GM11168 (cell line): Measurements from ENCODE around the gene TRABD.
"Not testable (repeated sequence)": the region's sequence is repeated elsewhere in the genome, so short reads cannot be mapped to it uniquely, and the experiment has no call there.

ENCODE experiments used
- in situ Hi-C: fragments of 300-500 bp; cut with MboI; formaldehyde crosslinking; loops from one replicate; pipeline ENCODE4 v1.12.0; 2022; ENCODE audit warnings: low sequenced_read_pairs; ENCODE audit not compliant: unreplicated experiment

The TRABD gene

DNA sequence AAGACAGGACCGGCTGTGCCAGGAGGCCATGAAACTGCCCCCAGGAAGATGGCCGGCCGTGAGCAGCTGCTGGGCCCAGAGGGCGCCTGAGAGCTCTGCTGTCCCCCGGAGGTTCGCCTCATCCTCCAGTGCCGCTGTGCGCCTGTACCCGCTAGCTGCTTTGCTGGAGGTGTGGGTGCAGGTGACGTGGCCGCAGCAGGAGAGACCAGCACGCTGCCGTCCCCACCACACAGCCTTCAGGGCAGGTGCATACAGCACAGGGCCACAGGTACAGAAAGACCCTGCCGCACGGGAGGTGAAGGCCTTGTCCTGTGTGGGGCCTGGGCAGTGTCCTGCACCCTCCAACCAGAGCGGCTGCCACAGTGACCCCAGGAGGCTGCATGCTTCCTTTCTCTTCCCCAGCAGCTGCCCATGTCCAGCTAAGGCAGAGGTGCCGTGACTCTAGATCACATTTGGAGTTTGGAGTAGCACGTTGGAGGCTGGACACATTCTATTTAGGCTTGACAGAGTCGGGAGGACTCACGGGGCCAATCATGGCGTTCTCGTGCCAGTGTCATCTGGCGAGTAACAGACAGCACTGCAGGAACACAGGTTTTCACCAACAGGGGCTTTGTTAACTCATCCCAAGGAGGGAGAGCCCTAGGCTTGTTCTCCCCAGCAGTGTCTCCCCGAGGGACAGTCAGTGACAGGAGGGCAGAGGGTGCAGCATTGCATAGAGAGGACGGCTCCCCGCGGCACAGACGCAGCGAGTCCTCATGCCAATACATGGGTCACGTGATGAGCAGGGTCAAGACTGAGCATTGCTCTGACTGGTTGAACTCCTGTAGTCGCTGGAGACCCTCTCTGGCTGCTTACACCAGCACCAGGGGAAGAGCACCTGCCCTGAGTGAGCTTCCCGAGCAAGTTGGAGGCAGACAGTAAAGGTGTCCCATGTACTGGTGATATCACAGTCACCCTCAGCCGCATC is 33.9 kb upstream of the TRABD start:
- in situ Hi-C loops = loop anchor here (5.0 kb wide), 1 partner anchor 60 kb away; no protein-coding TSS in a partner anchor

DNA sequence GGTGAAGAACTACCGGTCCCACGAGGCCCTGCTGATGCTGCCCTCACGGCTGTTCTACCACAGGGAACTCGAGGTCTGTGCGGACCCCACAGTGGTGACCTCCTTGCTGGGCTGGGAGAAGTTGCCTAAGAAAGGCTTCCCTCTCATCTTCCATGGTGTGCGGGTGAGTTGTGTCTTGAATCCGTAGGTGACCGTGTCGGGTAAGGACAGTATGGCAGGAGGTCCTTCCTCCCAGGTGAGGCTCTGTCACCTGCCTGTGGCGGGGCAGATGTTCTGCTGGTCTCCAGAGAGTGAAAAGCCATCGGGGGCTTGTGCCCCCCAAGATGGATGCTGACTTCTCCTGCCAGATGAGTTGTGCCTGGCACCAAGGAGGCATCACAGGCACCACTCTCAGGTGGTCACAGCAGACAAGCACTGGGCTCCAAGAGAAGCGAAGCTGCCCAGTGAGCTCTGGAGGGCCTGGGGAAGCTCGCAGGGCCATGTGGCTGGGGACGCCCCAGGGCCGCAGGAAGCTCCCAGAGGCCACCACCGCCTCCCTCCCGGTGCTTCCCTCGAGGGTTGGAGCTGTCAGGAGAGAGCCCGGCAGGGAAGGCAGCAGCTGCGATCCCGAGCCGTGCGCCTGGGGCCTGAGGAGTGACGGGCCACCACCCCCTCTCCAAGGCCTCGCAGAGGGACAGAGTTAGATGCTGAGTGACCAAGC is 32.5 kb upstream of the TRABD start:
- in situ Hi-C loops = loop anchor here (5.0 kb wide), 1 partner anchor 59 kb away; no protein-coding TSS in a partner anchor

DNA sequence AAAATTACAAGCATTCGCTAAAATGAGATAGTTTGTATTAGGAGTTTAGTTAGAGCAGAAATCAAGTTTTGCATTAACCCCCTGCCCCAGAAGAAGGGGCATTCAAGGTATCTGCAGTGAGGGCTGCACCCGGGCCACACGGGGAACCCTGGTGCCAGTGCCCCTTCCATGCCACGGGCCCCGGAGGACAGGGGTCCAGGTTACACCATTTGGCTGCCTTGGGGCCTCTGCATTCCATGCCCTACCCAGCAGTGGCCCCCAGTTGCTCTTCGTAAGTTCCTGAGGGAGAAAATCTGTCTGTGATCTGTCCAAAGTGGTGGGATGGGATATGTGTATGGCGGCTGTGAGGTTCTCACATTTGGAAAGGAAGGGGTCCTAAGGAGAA is 32.0 kb upstream of the TRABD start:
- in situ Hi-C loops = loop anchor here (5.0 kb wide), 1 partner anchor 59 kb away; no protein-coding TSS in a partner anchor

DNA sequence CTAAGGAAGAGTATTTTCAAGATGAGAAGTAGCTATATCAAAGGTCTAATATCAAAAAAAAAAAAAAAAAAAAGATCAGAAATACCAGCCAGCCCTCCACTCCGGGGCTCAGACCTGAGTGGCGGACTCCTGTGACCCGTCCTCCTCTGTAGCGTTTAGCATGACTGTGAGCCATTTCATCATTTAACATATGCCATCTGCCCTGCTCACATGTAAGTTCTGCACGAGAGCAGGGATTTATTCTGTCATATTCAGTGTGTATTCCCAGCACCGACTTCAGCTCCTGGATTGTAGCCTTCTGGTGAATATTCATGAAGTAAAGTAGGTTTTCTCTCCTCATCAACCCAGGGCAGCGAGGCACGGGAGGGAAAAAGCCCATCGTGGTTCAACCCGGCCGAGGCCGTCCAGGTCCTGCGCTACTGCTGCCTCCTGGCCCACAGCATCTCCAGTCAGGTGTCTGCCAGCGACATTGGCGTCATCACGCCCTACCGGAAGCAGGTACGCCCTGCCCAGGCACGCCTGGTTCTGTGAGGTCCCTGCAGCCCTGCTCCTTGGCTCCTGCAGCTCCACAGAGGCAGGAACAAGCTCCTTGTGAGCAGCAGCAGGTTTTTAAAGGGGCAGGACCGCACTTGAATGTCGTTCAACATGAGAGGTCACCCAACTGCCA is 27.9 kb upstream of the TRABD start:
- in situ Hi-C loops = no loop called here

DNA sequence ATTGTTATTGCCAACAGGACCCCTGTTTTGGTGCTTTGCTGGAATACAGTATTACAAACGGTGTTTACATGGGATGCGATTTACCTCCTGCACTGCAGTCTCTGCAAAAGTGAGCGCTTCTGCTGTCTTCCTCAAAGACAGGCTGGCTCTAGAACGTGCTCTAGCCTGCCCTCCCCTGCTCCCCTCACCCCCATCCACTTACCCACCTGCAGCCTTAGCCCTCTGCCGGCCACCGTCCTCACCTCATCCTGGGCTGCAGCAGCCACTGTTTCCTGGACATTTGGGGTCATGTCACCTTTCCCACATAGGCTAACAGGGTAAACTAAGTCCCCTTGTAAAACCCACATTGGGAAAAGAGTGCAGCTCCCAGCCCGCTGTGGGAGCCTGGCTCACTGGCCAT is 24.8 kb upstream of the TRABD start:
- in situ Hi-C loops = no loop called here

DNA sequence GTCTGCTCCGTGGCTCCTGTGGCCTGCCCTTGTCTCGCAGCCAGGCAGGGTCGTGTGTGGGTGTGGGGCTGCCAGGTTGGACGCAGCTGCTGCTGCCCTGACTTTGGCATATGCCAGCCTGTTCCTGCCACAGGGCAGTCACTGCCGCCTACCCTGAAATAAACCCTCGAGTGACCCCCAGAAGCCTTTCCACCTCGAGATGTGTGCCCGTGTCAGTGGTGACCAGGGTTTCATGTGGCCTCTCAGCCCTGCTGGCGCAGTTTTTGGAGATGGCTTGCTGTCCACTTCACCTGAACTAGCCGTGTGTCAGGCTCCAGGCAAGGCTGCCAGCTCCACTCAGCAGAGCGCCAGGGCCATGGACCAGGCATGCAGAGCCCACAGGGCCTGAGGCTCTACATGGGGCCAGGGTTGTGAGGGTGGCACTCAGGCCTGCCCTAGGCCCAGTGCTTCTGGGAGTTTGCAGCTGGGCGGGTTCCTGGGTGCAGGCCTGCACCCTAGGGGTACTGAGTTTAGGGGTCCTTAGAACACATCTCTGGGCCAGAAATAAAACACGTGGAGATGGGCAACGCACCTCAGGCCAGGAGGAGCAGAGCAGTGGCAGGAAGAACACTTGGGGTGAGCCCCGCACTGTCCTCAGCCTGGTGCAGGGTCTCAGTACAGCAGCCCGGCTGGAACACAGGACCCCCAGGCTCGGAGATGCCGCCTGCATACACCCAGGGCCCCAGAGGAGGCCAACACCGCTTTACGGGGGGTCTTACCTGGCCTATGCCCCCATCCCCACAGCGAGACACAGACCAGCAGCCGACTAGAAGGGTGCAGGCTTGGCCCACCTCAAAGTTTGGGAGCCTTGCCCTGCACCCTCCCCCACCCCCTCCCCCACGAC is 24.0 kb upstream of the TRABD start:
- in situ Hi-C loops = no loop called here

DNA sequence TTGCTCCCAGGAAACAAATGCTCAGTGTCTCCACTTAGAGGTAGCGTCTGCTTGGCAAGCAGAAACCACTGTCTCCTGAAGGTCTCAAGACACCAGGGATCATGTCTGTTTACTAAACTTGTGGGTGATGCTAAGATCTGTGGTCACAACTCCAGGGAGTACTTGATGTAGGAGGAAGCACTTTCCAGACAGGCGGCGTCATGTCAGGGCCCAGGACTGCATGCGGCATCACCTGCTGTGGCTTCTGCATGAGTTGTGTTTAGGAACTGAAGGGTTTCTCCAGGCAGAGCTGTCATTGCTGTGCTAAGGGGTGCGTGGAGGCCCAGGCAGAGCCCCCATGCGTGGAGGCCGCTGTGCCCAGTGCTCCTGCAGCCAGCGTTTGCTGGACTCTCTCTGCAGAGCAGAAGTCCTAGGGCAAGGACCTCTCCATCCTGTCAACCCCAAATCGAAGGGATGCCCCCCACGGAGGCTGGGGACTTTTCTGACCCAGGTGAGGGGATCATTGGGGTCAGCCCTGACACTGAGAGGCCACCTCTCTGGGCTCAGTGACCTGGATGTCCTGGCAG is 23.2 kb upstream of the TRABD start:
- in situ Hi-C loops = no loop called here

DNA sequence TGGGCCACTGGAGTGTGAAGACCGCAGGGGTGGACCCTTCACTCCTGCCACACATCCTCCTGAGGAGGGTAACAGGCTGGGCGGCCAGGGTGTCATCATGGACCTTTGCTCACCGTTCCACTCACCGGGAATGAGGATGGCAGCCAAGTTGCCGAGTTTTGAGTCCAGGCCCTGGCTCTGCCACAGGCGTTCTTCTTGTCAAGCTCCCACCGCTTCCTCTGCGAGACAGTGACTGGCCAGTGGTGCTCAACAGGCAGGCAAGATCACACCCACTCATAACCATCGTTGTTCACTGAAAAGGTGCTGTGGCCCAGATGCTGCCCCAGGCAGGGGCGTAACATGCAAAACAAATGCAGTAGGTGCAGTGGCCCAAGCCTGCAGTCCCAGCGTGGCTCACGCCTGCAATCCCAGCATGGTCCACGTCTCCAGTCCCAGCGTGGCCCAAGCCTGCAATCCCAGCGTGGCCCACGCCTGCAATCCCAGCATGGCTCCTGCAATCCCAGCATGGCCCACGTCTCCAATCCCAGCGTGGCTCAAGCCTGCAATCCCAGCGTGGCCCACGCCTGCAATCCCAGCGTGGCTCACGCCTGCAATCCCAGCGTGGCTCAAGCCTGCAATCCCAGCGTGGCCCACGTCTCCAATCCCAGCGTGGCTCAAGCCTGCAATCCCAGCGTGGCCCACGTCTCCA is 20.1 kb upstream of the TRABD start:
- in situ Hi-C loops = no loop called here

DNA sequence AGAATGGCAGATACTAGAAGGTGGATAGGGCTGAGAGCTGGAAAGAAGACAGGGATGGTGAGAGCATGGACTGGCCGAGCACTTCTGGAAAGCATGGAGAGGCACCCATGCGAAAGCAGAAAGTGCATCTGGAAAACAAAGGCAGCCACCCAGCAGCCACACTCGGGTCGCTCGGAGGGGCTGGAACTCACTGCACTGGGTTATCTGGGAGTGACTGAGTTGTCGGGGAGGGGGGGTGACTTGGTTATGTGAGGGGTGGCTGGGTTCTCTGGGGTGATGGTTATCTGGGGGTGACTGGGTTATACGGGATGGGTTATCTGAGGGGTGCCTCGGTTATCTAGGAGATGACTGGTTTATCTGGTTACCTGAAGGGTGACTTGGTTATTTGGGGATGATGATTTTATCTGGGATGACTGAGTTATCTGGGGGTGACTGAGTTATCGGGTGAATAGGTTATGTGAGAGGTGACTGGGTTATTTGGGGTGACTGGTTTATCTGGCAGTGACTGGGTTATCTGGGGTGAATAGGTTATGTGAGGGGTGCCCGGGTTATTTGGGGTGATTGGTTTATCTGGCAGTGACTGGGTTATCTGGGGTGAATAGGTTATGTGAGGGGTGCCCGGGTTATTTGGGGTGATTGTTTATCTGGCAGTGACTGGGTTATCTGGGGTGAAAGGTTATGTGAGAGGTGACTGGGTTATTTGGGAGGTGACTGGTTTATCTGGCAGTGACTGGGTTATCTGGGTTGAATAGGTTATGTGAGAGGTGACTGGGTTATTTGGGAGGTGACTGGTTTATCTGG is 17.8 kb upstream of the TRABD start:
- in situ Hi-C loops = no loop called here

DNA sequence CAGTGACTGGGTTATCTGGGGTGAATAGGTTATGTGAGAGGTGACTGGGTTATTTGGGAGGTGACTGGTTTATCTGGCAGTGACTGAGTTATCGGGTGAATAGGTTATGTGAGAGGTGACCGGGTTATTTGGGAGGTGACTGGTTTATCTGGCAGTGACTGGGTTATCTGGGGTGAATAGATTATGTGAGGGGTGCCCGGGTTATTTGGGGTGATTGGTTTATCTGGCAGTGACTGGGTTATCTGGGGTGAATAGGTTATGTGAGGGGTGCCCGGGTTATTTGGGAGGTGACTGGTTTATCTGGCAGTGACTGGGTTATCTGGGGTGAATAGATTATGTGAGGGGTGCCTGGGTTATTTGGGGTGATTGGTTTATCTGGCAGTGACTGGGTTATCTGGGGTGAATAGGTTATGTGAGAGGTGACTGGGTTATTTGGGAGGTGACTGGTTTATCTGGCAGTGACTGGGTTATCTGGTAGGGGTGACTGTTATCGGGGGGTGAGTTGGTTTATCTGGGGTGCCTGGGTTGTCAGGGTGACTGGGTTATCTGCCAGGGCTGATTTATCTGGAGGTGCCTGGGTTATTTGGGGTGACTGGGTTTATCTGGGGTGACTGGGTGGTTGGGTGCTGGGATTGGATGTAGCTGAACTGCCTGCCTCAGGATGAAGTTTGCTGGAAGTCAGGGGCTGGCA is 17.1 kb upstream of the TRABD start:
- in situ Hi-C loops = not testable (repeated sequence)

DNA sequence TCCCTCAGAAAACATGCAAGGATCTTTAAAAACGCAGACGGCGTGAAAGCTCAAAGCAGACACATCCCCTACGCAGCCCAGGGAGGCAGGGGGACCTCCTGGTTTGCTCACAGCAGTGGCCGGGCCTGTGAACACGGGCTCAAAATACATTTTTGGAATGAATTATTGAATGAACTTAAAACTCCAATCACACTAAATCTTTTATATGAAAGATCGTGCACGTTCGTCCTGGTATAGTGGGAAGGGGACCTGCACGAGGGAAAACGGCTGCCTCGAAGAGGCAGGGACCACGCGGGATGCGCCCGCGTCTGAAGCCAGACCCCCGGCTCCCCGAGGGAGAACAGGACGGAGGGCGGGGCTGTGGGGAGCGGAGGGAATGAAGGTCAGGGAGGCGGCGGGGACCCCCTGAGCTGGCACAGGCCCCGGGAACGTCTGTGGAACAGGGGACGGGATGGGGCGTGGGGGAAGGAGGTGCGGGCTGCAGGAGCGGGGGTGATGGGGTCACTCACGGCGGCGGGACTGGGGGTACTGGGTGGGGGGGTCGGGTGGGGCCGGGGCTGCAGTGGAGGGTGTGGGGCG is 16.4 kb upstream of the TRABD start:
- in situ Hi-C loops = no loop called here

DNA sequence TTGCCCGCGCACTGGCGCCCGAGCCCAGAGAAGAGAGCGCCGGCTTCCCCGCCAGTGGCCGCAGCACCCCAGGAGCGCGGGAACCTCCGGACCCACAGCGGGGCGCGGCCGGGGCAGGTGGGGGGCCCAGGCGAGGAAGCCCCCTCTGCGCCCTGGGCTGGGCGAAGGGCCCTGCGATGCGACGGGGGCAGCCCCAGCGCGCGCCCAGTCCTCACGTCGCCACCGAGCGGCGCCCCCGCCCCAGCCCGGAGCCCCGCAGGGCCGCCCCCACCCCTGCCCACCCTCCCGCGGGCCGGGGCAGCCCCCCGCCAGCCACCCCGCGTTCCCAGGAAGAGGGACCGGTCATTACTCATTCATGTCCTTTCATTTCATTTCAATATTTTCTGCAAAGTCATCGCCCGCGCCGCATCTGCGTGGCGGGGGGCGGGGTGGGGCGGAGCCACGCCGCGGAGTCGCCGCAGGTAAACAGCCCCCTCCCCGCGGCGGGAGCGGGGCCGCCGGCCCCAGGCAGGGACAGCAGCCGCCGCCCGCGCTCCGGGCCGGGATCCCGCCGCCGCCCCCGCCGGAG is 15.9 kb upstream of the TRABD start:
- in situ Hi-C loops = no loop called here

DNA sequence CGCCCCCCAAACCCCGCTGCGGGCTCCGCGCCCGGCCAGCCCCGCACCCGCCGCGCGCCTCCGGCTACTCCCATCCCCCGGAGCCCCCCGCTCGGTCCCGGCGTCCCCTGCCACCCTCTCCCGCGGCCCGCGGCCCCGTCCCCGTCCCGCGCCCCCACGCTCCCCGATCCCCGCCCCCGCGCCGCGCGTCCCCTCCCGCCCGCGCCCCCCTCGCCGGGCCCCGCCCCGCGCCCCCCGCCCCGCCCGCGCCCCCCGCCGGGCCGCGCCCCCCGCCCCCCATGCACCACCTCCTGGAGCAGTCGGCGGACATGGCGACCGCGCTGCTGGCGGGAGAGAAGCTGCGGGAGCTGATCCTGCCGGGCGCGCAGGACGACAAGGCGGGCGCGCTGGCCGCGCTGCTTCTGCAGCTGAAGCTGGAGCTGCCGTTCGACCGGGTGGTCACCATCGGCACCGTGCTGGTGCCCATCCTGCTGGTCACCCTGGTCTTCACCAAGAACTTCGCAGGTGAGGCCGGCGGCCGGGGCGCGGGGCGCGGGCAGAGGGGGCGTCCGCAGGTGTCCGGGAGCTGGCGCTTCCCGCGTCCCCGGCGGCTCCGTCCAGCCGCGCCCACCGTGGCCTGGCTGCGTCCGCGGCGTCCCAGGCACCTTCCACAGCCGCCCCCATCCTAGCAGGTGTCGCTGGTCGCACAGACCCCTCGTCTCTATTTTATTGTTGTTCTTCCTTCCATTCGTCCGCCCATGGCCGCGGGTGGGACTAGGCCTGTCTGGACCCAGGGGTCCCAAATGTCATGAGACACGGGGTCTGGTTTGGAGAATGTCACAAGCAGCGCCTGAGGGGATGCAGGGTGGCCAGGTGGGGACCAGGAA is 15.0 kb upstream of the TRABD start, which contains the start of gene PANX2:
Gene PANX2, plus strand, starts transcription at position 279 of the 866 bp plus-strand sequence. Its CDS starts 0 bp downstream, at position 279.
- in situ Hi-C loops = no loop called here

DNA sequence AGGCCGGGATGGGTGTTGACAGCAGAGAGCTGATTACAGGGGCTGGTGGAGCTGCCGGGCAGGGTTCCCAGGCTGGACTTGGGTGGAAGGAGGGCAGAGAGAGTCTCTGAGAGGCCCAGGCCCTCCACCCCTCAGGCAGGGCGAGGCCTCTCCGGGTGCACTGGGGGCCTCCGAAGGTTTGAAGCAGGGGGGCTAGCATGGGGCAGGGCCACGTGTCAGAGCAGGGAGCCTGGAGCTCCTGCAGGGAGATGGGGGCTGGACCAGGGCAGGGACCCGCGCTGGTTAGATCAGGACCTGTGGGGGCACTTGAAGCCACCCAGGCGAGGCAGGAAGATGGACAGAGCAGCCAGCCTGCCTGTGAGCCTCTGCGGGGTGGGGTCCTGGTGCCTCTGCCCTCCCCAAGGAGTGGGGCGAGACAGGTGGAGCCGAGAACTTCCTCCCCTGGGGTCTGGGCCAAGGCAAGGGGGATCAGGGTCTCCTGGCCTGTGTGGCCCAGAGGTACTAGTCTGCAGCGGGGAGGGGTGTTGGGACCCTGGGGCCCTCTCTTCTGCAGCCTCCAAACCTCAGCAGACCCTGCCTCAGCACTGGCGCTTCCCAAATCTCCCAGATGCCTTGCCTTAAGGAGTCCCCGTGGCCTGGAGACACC is 14.3 kb upstream of the TRABD start:
- in situ Hi-C loops = no loop called here

DNA sequence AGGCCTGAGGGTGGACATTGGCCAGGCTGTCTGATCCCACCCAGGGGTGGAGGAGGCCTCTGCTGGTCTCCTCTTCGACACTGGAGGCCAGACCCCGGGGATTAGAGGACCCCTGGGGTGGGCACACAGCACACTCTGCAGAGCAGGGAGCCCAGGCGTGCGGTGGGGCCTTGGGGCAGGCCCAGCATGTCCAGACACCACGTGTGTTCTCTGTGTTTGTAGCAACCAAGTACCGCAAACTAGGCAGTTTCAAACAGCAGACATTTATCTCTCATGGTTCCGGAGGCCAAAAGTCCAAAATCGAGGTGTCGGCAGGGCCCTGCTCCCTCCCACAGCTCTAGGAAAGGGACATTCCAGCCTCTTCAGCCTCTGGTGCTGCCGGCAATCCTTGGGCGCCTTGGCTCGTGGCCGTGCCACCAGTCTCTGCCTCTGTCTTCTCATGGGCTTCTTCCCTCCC is 13.7 kb upstream of the TRABD start:
- in situ Hi-C loops = no loop called here
